ENCODE results near the gene AGGF1.

DNA sequence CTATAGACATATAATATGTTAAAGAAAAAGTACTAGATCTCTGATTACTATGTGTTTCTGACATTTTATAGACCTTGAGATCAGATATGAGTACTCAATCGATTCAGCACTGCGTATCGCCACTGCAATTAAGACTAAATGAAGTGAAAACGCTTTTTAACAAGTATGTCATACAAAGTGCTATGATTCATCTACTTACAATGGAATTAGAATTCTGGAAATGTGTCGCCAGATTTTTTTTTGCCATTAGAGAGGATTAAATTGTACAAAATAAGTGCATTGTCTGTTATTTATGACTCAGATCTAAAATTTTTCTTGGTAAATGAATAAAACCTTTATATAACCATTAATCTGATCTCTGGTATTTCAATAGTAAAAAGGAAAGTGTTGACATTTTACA, 20.0 kb upstream of the AGGF1 start:
- TF ChIP-seq POLR2AphosphoS5 (IDR thresholded peaks at IDR 0.05), result no peak
- TF ChIP-seq POLR2A (IDR thresholded peaks at IDR 0.05), result no peak
- TF ChIP-seq CTCF (IDR thresholded peaks at IDR 0.05 in 8 of 11, conservative IDR thresholded peaks at IDR 0.05 in 3 of 11), result no peak
